Right lobe of liver (tissue), 4 donors: ENCODE results near the gene LRFN2.

ENCODE experiments used
- POLR2A ChIP-seq: fragments of 450-650 bp; IDR thresholded peaks from one replicate; pipeline ENCODE4 v1.6.1; 2017; ENCODE audit warnings: antibody characterized with exemption, mild to moderate bottlenecking
- TF ChIP-seq, protein P1 (sequence below), 4 donors: fragments of 200-600 bp in 3 of 4; fragments of 450-650 bp in 1 of 4; IDR thresholded peaks; one replicate each; pipeline versions ENCODE4 v1.5.1 to v1.8.0; 2016 to 2022; ENCODE audit warnings: antibody characterized with exemption in 4 of 4, mild to moderate bottlenecking in 2 of 4
- donor health status: DM: no; HTN: no; CAD: no.
- donor health status: DM: no; HTN: no; CAD: no.
- donor health status: DM: no; HTN: yes; CAD: no.

DNA sequence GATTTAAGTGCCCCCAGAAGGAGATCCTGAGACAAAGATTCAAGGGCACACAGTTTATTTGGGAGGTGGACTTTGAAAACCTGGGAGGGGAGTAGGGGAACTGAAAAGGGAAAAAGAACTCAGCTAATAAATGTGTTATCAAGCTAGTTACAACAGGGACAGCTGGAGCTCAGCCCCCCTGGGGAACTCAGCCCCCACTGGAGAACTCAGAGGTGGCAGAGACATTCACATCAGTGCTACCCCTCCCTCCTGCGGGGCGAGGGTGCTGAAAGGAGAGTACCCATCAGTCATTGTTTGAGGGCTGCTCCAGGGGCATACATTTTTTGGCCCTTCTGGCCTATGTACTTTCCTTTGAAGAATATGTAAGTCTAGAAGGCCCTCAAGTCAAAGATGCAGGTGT, 101.4 kb downstream of the LRFN2 start:
- TF ChIP-seq, protein P1, sequence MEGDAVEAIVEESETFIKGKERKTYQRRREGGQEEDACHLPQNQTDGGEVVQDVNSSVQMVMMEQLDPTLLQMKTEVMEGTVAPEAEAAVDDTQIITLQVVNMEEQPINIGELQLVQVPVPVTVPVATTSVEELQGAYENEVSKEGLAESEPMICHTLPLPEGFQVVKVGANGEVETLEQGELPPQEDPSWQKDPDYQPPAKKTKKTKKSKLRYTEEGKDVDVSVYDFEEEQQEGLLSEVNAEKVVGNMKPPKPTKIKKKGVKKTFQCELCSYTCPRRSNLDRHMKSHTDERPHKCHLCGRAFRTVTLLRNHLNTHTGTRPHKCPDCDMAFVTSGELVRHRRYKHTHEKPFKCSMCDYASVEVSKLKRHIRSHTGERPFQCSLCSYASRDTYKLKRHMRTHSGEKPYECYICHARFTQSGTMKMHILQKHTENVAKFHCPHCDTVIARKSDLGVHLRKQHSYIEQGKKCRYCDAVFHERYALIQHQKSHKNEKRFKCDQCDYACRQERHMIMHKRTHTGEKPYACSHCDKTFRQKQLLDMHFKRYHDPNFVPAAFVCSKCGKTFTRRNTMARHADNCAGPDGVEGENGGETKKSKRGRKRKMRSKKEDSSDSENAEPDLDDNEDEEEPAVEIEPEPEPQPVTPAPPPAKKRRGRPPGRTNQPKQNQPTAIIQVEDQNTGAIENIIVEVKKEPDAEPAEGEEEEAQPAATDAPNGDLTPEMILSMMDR (IDR thresholded peaks at IDR 0.05): no peak
- no peak for TF ChIP-seq POLR2A
